Fibroblast of lung (primary cell): ENCODE measurements around the gene MAPT.

Source experiments
- EZH2 ChIP-seq: IDR thresholded peaks from 2 replicates; pipeline ENCODE4 v1.5.1; 2012; ENCODE audit warnings: low read length, control low read depth, mild to moderate bottlenecking; ENCODE audit errors: missing control alignments
- TF ChIP-seq, protein P1 (sequence below), 2 donors: IDR thresholded peaks in 1 of 2; conservative IDR thresholded peaks in 1 of 2; 1 replicate in 1 of 2; 2 replicates in 1 of 2; pipeline ENCODE4 v1.5.1; 2011 to 2012; ENCODE audit warnings: low read length in 2 of 2, control low read depth in 1 of 2, inconsistent platforms in 1 of 2, low read depth in 1 of 2, mild to moderate bottlenecking in 1 of 2

DNA sequence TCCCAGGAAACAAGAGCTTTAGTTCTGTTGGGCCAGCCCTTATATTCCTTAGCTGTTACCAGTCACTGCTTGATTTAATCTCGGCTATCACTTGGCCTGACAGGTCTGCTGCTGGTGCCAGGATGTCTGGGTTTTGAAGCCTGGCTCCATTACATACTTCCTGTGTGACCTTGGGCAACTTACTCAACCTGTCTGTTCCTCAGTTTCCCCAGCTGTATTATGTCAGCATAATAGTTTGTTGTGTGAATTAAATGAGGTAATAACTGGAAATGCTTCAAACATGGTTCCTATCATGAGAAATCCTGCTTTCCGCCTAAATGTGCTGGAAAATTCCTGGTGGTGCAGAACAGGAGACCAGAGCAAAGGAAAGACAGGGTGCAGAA, 54.1 kb downstream of the MAPT start:
- TF ChIP-seq, protein P1, sequence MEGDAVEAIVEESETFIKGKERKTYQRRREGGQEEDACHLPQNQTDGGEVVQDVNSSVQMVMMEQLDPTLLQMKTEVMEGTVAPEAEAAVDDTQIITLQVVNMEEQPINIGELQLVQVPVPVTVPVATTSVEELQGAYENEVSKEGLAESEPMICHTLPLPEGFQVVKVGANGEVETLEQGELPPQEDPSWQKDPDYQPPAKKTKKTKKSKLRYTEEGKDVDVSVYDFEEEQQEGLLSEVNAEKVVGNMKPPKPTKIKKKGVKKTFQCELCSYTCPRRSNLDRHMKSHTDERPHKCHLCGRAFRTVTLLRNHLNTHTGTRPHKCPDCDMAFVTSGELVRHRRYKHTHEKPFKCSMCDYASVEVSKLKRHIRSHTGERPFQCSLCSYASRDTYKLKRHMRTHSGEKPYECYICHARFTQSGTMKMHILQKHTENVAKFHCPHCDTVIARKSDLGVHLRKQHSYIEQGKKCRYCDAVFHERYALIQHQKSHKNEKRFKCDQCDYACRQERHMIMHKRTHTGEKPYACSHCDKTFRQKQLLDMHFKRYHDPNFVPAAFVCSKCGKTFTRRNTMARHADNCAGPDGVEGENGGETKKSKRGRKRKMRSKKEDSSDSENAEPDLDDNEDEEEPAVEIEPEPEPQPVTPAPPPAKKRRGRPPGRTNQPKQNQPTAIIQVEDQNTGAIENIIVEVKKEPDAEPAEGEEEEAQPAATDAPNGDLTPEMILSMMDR (conservative IDR thresholded peaks at IDR 0.05 in 1 of 2, IDR thresholded peaks at IDR 0.05 in 1 of 2; ENCODE audit: low read depth in 1 of 2, low read length in 2 of 2), result no peak
- no peak for TF ChIP-seq EZH2
